ENCODE results near the gene HOXB8.

HOXB8 gene

GRCh38 chr17:48646183-48647102 is 31.4 kb upstream of the HOXB8 start:
- no peak for DNase-seq (ENCODE audit: low spot score)
- no peak for TF ChIP-seq CTCF (IDR thresholded peaks at IDR 0.05; ENCODE audit: borderline replicate concordance, control extremely low read depth, extremely low read depth, insufficient read depth, missing control alignments)

DNA sequence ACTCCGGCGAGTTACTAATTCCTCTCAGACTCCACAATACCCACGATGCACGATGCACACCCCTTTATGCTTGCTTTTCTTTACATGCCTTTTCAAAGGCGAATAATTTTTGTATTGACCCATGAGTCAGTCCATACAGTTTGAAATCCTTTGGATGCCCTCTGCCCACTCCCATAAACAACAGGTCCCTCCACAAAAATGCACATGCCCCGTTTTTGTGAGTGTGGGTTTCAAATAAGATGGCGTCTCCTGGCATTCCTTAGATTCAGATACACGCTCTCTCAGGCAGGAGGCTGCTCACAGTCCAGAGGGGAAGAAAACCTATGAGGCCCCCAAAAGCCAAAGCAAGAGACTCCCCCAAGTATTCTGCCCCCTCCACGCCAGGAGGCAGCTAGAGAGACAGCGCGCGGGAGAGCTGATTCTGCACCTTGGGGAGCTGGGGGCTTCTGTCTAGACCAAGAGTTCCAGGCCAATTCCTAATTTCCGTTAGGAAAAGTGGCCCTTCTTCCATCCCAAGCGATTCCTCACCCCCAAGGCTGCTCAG is 30.6 kb upstream of the HOXB8 start:
- DNase-seq (ENCODE audit: low spot score) = no peak
- in situ Hi-C loops (cut with MboI; ENCODE audit: low sequenced_read_pairs, unreplicated experiment) = no loop called here
- no peak for TF ChIP-seq CTCF (IDR thresholded peaks at IDR 0.05; ENCODE audit: borderline replicate concordance, control extremely low read depth, extremely low read depth, insufficient read depth, missing control alignments)

More at GRCh38 chr17:48646183-48647102, 31.4 kb upstream of the HOXB8 start:
- in situ Hi-C loops (cut with MboI; ENCODE audit: low sequenced_read_pairs, unreplicated experiment) = no loop called here

DNA sequence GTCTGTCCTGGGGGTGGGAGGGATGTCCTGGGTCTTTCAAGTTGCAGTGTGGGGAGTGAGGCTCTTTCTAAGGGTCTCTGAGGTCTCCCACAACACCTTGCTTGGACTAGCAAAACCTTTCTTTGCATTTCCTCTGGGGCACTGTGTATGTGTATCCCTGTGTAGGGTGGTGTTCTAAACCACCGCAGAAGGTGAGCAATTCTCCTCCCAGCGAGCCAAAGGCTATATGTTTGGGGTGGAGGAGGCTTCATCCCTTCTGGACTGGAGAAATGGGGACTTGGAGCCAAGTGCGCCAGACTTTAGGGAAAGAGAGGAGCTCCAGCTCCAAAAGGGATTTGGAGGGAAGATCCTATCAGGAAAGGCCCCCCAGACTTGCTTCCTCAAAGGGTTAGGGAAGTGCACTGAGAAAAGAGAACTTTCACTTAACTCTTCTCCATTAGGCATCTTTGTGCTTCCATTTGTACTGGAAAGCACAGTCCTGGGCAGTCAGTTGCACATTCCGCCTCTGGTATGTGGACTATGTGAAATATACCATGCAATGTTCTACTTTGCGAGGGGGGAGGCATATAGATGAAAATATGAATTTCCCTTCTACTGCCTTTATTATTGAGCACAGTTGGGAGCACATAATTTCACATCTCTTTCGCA is 29.9 kb upstream of the HOXB8 start:
- no peak for DNase-seq (ENCODE audit: low spot score)
- no peak for TF ChIP-seq CTCF (IDR thresholded peaks at IDR 0.05; ENCODE audit: borderline replicate concordance, control extremely low read depth, extremely low read depth, insufficient read depth, missing control alignments)
- in situ Hi-C loops (cut with MboI; ENCODE audit: low sequenced_read_pairs, unreplicated experiment) = no loop called here

GRCh38 chr17:48644159-48644558 is 29.1 kb upstream of the HOXB8 start:
- in situ Hi-C loops (cut with MboI; ENCODE audit: low sequenced_read_pairs, unreplicated experiment) = no loop called here
- TF ChIP-seq CTCF (IDR thresholded peaks at IDR 0.05; ENCODE audit: borderline replicate concordance, control extremely low read depth, extremely low read depth, insufficient read depth, missing control alignments) = no peak
- DNase-seq (ENCODE audit: low spot score) = no peak

GRCh38 chr17:48643697-48644012 is 28.6 kb upstream of the HOXB8 start:
- TF ChIP-seq CTCF (IDR thresholded peaks at IDR 0.05; ENCODE audit: borderline replicate concordance, control extremely low read depth, extremely low read depth, insufficient read depth, missing control alignments) = no peak
- DNase-seq (ENCODE audit: low spot score) = no peak
- in situ Hi-C loops (cut with MboI; ENCODE audit: low sequenced_read_pairs, unreplicated experiment) = no loop called here

- in situ Hi-C loops (cut with MboI; ENCODE audit: low sequenced_read_pairs, unreplicated experiment) = no loop called here
- no peak for DNase-seq (ENCODE audit: low spot score)
- TF ChIP-seq CTCF (IDR thresholded peaks at IDR 0.05; ENCODE audit: borderline replicate concordance, control extremely low read depth, extremely low read depth, insufficient read depth, missing control alignments) = no peak
These were observed 28.0 kb upstream of the HOXB8 start for GRCh38 chr17:48642843-48643696.

All from GM13976 (cell line).